Panc1 (cell line): ENCODE data around the gene LRRC45. TPM values are rescaled to one million over a fixed set of nuclear protein-coding genes. Genes with fewer than 3 reads are reported as not detected.

ENCODE experiments used
- ATAC-seq: fragments of 200-7000 bp; cut with Tn5 transposase; 2 replicates; pipeline ENCODE4 v1.9.1; 2020; ENCODE audit warnings: mild to moderate bottlenecking, moderate library complexity
- BruUV-seq: library from RNA; stranded (reverse); fragments of 400-500 nt; replicated peaks from 2 replicates; lab custom pipeline; 2021; lab: Mats Ljungman, UMichigan
- CTCF ChIA-PET: fragments of 300-600 bp; sonication (Branson Sonifier 250); formaldehyde crosslinking; loops from one replicate; lab custom pipeline; 2022; ENCODE audit warnings: antibody characterized with exemption; lab: Charles Lee
- POLR2A ChIA-PET: fragments of 300-600 bp; sonication (Branson Sonifier 250); formaldehyde crosslinking; loops from one replicate; lab custom pipeline; 2022; ENCODE audit warnings: antibody characterized with exemption; lab: Charles Lee
- DNase-seq: peaks from one replicate; pipeline ENCODE4 v3.0.0-alpha.2; 2010; ENCODE audit warnings: low read depth, low spot score
- H3K27ac ChIP-seq: 2 replicates; pipeline ENCODE4 v1.5.1; 2011; ENCODE audit warnings: mild to moderate bottlenecking, low read length, inconsistent platforms
- H3K27me3 ChIP-seq: fragments of 200-500 bp; sonication (Bioruptor generic); 2 replicates; pipeline ENCODE4 v1.6.0; 2014; ENCODE audit warnings: low read length, inconsistent platforms; ENCODE audit not compliant: control insufficient read depth, insufficient read depth
- H3K36me3 ChIP-seq: fragments of 200-500 bp; sonication (Bioruptor generic); 2 replicates; pipeline ENCODE4 v1.5.1; 2014; ENCODE audit warnings: inconsistent platforms, mild to moderate bottlenecking, low read length, moderate library complexity; ENCODE audit not compliant: control insufficient read depth, insufficient read depth
- H3K4me1 ChIP-seq: 2 replicates; pipeline ENCODE4 v1.5.1; 2011; ENCODE audit warnings: inconsistent platforms, mild to moderate bottlenecking, low read length, moderate library complexity; ENCODE audit not compliant: control insufficient read depth, insufficient read depth
- H3K4me3 ChIP-seq, 2 experiments: 2 replicates each; pipeline ENCODE4 v1.5.1; 2011 to 2012; ENCODE audit warnings: low read depth in 2 of 2, low read length in 2 of 2, mild to moderate bottlenecking in 2 of 2, inconsistent platforms in 1 of 2, moderate library complexity in 1 of 2
- H3K9me3 ChIP-seq: fragments of 200-500 bp; sonication (Bioruptor generic); 2 replicates; pipeline ENCODE4 v1.5.1; 2014; ENCODE audit warnings: low read depth, mild to moderate bottlenecking, inconsistent platforms, low read length, moderate library complexity; ENCODE audit not compliant: control insufficient read depth, insufficient read depth
- POLR2AphosphoS5 ChIP-seq: IDR thresholded peaks from 2 replicates; pipeline ENCODE4 v1.6.1; 2012; ENCODE audit warnings: mild to moderate bottlenecking, low read depth, low read length, moderate library complexity
- SIN3A ChIP-seq: IDR thresholded peaks from 2 replicates; pipeline ENCODE4 v1.6.1; 2012; ENCODE audit warnings: low read depth, mild to moderate bottlenecking, low read length, moderate library complexity, borderline replicate concordance; ENCODE audit not compliant: insufficient read depth
- TCF7L2 ChIP-seq: IDR thresholded peaks from 2 replicates; pipeline ENCODE4 v1.6.1; 2011; ENCODE audit warnings: mild to moderate bottlenecking, low read depth, low read length, inconsistent platforms
- in situ Hi-C: cut with HindIII; loops from 2 replicates; pipeline ENCODE4 v1.10.0; 2016; ENCODE audit warnings: low sequenced_read_pairs, low pct_unique_long_range_greater_than_20kb
- intact Hi-C: fragments of 100-400 bp; cut with micrococcal nuclease; formaldehyde crosslinking; loops from one replicate; pipeline ENCODE4 v1.10.0; 2022; ENCODE audit not compliant: unreplicated experiment
- total RNA-seq: library from RNA; stranded (reverse); gene quantifications from one replicate; pipeline ENCODE4 v1.2.1, GENCODE V29; 2021; ENCODE audit not compliant: unreplicated experiment
- TF ChIP-seq, protein P1 (sequence below): fragments of 450-650 bp; IDR thresholded peaks from 2 replicates; pipeline ENCODE4 v1.5.1; 2017; ENCODE audit warnings: mild to moderate bottlenecking
- TF ChIP-seq, protein P2 (sequence below), 2 experiments: IDR thresholded peaks; 2 replicates each; pipeline ENCODE4 v1.6.1; 2011 to 2012; ENCODE audit warnings: low read depth in 2 of 2, control low read depth in 1 of 2, low read length in 1 of 2, mild to moderate bottlenecking in 1 of 2, moderate library complexity in 1 of 2; ENCODE audit not compliant: insufficient read depth in 1 of 2

The LRRC45 gene
- total RNA-seq, 1 experiment from 2014 or later: 29.9 TPM

DNA sequence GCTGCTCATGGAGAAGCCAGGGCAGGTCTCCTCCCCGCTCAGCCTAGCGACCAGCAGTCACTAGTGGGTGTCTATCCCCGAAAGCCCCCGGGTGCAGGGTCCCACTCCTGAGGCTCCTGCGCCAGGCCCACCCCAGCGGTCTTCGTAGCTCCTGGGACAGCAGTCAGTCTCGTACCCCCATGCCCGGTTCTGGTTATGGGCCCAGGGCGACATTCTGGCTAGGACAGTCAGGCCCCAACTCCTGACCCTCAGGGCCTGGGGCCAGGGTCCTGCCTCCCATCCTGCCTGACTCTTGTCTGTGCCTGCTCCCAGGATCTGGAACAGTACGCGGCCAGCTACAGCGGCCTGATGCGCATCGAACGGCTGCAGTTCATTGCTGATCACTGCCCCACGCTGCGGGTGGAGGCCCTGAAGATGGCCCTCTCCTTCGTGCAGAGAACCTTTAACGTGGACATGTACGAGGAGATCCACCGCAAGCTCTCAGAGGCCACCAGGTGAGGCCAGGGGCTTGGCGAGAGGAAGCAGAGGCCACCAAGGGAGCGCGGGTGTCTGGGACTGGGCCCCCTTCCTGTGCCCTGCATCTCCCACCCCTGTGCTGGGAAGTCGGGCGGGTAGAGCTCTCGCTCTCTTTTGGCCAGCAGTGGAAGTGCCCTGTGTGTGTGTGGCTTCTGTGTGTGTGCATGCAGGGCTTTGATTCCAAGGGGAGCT lies 30.6 kb downstream of the LRRC45 start:
- POLR2A ChIA-PET: interaction anchor here (0.5 kb wide), 1 partner anchor 170 kb away, joined by 4 read pairs; no protein-coding TSS in a partner anchor
- no TSS peak for BruUV-seq

DNA sequence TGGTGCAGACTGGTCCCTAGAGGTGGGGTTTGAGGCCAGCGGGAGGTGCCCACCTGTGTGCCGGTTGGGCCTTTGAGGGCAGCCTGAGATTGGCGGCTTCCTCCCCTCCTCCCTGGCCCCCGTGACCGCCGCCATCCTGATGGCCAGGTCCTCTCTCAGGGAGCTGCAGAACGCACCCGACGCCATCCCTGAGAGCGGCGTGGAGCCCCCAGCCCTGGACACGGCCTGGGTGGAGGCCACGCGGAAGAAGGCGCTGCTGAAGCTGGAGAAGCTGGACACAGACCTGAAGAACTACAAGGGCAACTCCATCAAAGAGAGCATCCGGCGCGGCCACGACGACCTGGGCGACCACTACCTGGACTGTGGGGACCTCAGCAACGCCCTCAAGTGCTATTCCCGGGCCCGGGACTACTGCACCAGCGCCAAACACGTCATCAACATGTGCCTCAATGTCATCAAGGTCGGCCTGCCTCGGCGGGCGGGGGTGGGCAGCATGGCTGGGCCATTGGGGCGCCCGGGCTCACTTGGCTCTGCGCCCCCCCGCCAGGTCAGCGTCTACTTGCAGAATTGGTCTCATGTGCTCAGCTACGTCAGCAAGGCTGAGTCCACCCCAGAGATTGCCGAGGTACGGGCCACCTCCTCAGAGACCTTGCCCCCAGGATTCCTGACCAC lies 31.4 kb downstream of the LRRC45 start:
- Histone ChIP-seq H3K9me3 (no peaks in the 10 kb centered on the region), H3K27ac (no peak overlapping the region), H3K36me3 (peaks cover 9% of the 10 kb centered on the region), H3K4me3 (no peak overlapping the region), H3K4me1 (peaks cover 32% of the 10 kb centered on the region), H3K27me3 (no peaks in the 10 kb centered on the region)
- intact Hi-C loops (no loop called here), in situ Hi-C loops (loop anchor here (10.0 kb wide), 1 partner anchor 80 kb away; no protein-coding TSS in a partner anchor)
- TF ChIP-seq POLR2AphosphoS5: 0 out of 2 replicates have a peak, but pooled peaks have one; percentile 9
- TF ChIP-seq, protein P1, sequence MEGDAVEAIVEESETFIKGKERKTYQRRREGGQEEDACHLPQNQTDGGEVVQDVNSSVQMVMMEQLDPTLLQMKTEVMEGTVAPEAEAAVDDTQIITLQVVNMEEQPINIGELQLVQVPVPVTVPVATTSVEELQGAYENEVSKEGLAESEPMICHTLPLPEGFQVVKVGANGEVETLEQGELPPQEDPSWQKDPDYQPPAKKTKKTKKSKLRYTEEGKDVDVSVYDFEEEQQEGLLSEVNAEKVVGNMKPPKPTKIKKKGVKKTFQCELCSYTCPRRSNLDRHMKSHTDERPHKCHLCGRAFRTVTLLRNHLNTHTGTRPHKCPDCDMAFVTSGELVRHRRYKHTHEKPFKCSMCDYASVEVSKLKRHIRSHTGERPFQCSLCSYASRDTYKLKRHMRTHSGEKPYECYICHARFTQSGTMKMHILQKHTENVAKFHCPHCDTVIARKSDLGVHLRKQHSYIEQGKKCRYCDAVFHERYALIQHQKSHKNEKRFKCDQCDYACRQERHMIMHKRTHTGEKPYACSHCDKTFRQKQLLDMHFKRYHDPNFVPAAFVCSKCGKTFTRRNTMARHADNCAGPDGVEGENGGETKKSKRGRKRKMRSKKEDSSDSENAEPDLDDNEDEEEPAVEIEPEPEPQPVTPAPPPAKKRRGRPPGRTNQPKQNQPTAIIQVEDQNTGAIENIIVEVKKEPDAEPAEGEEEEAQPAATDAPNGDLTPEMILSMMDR: no peak
- ChIA-PET POLR2A (interaction anchor here (0.5 to 0.7 kb wide), 2 partner anchors 35 to 171 kb away, joined by 4 read pairs; no protein-coding TSS in a partner anchor), CTCF (no interaction called here)
- BruUV-seq: no TSS peak
- no peak for DNase-seq
- ATAC-seq: no peak

More for the DNA sequence above, 30.6 kb downstream of the LRRC45 start:
- ATAC-seq: no peak
- Histone ChIP-seq H3K27ac (no peak overlapping the region), H3K36me3 (peaks cover 9% of the 10 kb centered on the region), H3K9me3 (no peaks in the 10 kb centered on the region), H3K4me1 (peaks cover 32% of the 10 kb centered on the region), H3K4me3 (no peak overlapping the region), H3K27me3 (no peaks in the 10 kb centered on the region)
- no peak for DNase-seq
- in situ Hi-C loops: loop anchor here (10.0 kb wide), 1 partner anchor 81 kb away; no protein-coding TSS in a partner anchor
- TF ChIP-seq SIN3A: no peak
- TF ChIP-seq, protein P2, sequence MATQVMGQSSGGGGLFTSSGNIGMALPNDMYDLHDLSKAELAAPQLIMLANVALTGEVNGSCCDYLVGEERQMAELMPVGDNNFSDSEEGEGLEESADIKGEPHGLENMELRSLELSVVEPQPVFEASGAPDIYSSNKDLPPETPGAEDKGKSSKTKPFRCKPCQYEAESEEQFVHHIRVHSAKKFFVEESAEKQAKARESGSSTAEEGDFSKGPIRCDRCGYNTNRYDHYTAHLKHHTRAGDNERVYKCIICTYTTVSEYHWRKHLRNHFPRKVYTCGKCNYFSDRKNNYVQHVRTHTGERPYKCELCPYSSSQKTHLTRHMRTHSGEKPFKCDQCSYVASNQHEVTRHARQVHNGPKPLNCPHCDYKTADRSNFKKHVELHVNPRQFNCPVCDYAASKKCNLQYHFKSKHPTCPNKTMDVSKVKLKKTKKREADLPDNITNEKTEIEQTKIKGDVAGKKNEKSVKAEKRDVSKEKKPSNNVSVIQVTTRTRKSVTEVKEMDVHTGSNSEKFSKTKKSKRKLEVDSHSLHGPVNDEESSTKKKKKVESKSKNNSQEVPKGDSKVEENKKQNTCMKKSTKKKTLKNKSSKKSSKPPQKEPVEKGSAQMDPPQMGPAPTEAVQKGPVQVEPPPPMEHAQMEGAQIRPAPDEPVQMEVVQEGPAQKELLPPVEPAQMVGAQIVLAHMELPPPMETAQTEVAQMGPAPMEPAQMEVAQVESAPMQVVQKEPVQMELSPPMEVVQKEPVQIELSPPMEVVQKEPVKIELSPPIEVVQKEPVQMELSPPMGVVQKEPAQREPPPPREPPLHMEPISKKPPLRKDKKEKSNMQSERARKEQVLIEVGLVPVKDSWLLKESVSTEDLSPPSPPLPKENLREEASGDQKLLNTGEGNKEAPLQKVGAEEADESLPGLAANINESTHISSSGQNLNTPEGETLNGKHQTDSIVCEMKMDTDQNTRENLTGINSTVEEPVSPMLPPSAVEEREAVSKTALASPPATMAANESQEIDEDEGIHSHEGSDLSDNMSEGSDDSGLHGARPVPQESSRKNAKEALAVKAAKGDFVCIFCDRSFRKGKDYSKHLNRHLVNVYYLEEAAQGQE (IDR thresholded peaks at IDR 0.05; ENCODE audit: insufficient read depth in 1 of 2, low read depth in 2 of 2, low read length in 1 of 2): no peak
- TF ChIP-seq POLR2AphosphoS5: no peak
- no peak for TF ChIP-seq TCF7L2
- TF ChIP-seq, protein P1: no peak
- intact Hi-C loops: no loop called here
- CTCF ChIA-PET: no interaction called here
